Progenitor cell of endocrine pancreas (in vitro differentiated cells): ENCODE results near the gene ADM2. TPM values are rescaled to one million over a fixed set of nuclear protein-coding genes. Genes with fewer than 3 reads are reported as not detected.

ENCODE experiments used
- DNase-seq: peaks from one replicate; pipeline ENCODE4 v3.0.0; 2021; ENCODE audit warnings: low spot score; ENCODE audit not compliant: unreplicated experiment
- H3K27ac Mint-ChIP-seq: 2 replicates; pipeline ENCODE4 v1.8.0; 2021; ENCODE audit warnings: mild to moderate bottlenecking, moderate library complexity, mixed read lengths
- H3K27me3 Mint-ChIP-seq: 2 replicates; pipeline ENCODE4 v1.8.0; 2021; ENCODE audit warnings: mixed read lengths
- H3K36me3 Mint-ChIP-seq: 2 replicates; pipeline ENCODE4 v1.8.0; 2022; ENCODE audit warnings: mixed read lengths; ENCODE audit not compliant: insufficient read depth
- H3K4me1 Mint-ChIP-seq: 2 replicates; pipeline ENCODE4 v1.8.0; 2021; ENCODE audit warnings: low read depth, mixed read lengths
- H3K4me3 Mint-ChIP-seq: 2 replicates; pipeline ENCODE4 v1.8.0; 2021; ENCODE audit warnings: low read depth, mild to moderate bottlenecking, moderate library complexity, mixed read lengths
- H3K9me3 Mint-ChIP-seq: 2 replicates; pipeline ENCODE4 v1.8.0; 2021; ENCODE audit warnings: low read depth, mixed read lengths
- CTCF ChIP-seq: fragments of 200-600 bp; sonication (generic); IDR thresholded peaks from one replicate; pipeline ENCODE4 v1.5.0; 2021; ENCODE audit warnings: antibody characterized with exemption, mild to moderate bottlenecking; ENCODE audit not compliant: unreplicated experiment
- total RNA-seq: library from RNA; stranded (reverse); gene quantifications from 2 replicates; pipeline ENCODE4 v1.2.1, GENCODE V29; 2021

ADM2 gene
- total RNA-seq, 1 donor from 2014 or later = 2.9 TPM

- Mint-ChIP-seq H3K36me3 (peaks cover 14% of the 10 kb centered on the region), H3K9me3 (no peaks in the 10 kb centered on the region), H3K27ac (no peak overlapping the region), H3K4me3 (no peak overlapping the region), H3K4me1 (no peaks in the 10 kb centered on the region), H3K27me3 (no peaks in the 10 kb centered on the region)
- DNase-seq = no peak
- TF ChIP-seq CTCF = no peak
These were observed 19.8 kb upstream of the ADM2 start for GRCh38 chr22:50461536-50461935.

DNA sequence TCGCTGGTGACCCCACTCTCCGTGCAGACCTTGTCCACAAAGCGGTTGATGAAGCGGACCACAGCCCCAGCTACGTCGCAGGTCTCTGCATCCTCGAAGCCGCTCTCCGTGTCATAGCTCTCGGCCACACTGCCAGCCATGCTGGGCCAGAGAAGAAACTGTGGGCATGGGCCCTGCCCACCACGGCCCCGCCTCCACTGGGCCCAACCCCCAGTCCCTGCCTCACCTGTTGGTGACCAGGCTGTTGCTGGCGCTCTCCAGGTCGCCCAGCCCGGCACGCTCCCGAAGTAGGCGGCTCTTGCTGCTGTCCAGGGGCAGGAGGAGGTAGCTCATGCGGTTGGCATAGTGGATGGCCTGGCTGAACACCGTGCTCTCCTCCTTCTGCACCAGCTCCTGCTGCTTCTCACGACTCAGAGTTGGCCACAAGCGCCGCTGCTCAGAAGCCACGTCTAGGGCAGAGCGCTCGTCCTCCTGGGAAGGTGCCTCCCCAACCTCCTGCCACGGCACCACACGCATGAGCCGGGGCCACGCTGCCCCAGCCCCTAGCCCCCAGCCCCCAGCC lies 19.3 kb upstream of the ADM2 start:
- no peaks in the 10 kb centered on the region for H3K9me3 Mint-ChIP-seq

DNA sequence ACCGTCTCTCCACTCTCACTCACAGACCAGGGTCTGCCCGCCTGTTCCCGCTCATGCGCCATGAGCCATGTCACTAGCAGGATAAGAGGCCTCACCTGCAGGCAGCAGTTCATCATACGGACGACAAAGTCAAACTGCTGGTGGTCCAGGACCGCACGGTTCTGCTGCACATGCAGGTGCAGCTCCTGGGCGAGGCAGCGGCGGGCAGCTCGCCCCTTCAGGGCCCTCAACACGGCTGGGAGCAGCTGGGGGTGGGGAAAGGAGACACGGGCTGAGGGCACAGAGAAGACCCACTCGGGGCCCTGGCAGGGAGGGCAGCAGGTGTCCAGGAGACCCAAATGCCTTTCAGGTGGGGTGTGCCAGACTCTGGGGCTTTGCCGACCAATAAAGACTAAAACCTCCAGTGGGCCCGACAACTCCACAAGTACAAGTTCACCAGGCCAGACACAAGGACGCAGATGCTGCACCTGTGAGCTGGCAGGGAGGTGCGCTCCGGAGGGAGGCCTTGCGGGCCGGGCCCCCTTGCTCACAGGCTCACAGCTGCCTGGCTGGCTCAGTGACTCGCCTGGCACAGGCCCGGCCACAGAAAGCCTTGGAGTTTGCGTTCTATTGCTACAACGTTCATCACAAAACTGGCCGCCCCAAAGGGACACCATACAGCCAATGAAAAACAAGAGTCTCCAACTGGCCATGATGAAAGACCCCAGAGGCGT lies 18.0 kb upstream of the ADM2 start:
- no peaks in the 10 kb centered on the region for H3K27me3 Mint-ChIP-seq
- no peak for TF ChIP-seq CTCF
- peaks cover 12% of the 10 kb centered on the region for H3K36me3 Mint-ChIP-seq
- no peak overlapping the region for H3K27ac Mint-ChIP-seq
- no peak overlapping the region for H3K4me3 Mint-ChIP-seq
- no peaks in the 10 kb centered on the region for H3K9me3 Mint-ChIP-seq
- no peak for DNase-seq
- no peaks in the 10 kb centered on the region for H3K4me1 Mint-ChIP-seq

More for the DNA sequence above, 19.3 kb upstream of the ADM2 start:
- TF ChIP-seq CTCF = no peak
- H3K27me3 Mint-ChIP-seq = no peaks in the 10 kb centered on the region
- no peaks in the 10 kb centered on the region for H3K4me1 Mint-ChIP-seq
- no peak overlapping the region for H3K27ac Mint-ChIP-seq
- H3K4me3 Mint-ChIP-seq = no peak overlapping the region
- H3K36me3 Mint-ChIP-seq = peaks cover 16% of the 10 kb centered on the region
- no peak for DNase-seq

- no peaks in the 10 kb centered on the region for H3K4me1 Mint-ChIP-seq
- H3K27me3 Mint-ChIP-seq = no peaks in the 10 kb centered on the region
- DNase-seq = no peak
- H3K27ac Mint-ChIP-seq = no peak overlapping the region
- no peak for TF ChIP-seq CTCF
- peaks cover 10% of the 10 kb centered on the region for H3K36me3 Mint-ChIP-seq
- H3K9me3 Mint-ChIP-seq = no peaks in the 10 kb centered on the region
- H3K4me3 Mint-ChIP-seq = no peak overlapping the region
These were observed 16.9 kb upstream of the ADM2 start for GRCh38 chr22:50464451-50464850.

DNA sequence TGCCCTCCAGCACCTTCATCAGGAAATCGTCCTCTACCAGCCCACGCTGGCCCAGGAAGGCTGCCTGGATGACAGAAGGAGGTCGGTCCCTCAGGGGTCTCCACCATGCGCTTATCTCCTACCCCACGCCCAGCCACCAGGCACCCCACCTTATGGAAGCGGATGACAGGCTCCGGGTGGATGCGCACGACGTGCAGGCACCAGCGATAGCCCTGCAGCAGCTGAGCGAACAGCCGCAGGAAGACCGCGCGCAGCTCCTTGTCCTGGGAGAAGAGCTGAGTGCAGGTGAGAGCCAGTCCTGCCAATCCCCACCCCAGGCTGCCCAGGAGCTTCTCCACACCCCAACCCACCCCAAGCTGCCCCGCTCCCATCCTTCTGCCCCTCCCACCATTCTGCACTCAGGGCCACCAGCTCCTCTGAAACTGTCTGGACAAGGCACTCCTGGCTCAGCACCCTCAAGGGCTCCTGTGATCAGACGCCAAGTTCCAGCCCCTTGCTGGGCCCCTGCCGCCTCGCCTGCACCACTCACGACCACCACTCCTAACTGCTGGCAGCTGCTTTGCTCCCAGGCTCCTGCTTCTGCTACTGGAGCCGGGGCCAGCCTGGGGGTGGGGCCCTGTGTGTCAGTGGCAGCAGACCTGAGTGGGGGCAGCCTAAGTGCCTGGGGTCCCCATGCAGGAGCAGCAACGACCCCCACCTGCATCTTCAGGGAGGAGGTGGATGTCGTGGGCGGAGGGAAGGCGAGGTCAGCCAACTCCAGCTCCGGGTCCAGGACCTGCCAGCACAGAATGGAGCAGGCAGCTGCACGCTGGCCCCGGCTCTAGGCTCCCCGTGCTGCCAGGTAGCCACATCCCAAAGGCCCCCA lies 16.0 kb upstream of the ADM2 start:
- Mint-ChIP-seq H3K4me1 (peaks cover 1% of the 10 kb centered on the region), H3K27me3 (no peaks in the 10 kb centered on the region), H3K9me3 (no peaks in the 10 kb centered on the region), H3K27ac (no peak overlapping the region), H3K4me3 (no peak overlapping the region), H3K36me3 (peaks cover 9% of the 10 kb centered on the region)
- no peak for TF ChIP-seq CTCF
- no peak for DNase-seq
